ENCODE measurements around the gene HRAS. TPM values are rescaled to one million over a fixed set of nuclear protein-coding genes. Genes with fewer than 3 reads are reported as not detected.
A peak's percentile ranks its signal among the peaks of the same experiment; 100 is the strongest.

HRAS gene
- total and polyA plus RNA-seq, 4 donors: 20.5 to 133 (median 69.7) TPM

- Histone ChIP-seq H3K36me3 (ENCODE audit: control insufficient read depth in 4 of 4, insufficient read depth in 4 of 4, low read length in 4 of 4) (peaks cover 6 to 77% (median 39%) of the 10 kb centered on the region in 4 donors), H3K9ac (ENCODE audit: insufficient read depth in 1 of 2, low read length in 2 of 2) (no peak overlapping the region), H3K27ac (ENCODE audit: low read depth in 1 of 2, low read length in 1 of 2) (no peak overlapping the region), H3K4me1 (ENCODE audit: control insufficient read depth in 5 of 5, insufficient read depth in 5 of 5, low read length in 5 of 5) (peaks cover 0 to 6% (median 0%) of the 10 kb centered on the region in 5 donors), H3K4me3 (no peak overlapping the region), H3K27me3 (ENCODE audit: control insufficient read depth in 3 of 3, insufficient read depth in 3 of 3, low read length in 2 of 3) (no peaks in the 10 kb centered on the region), H3K9me3 (ENCODE audit: control insufficient read depth in 4 of 4, insufficient read depth in 3 of 4, low read length in 3 of 4) (no peaks in the 10 kb centered on the region)
- TF ChIP-seq CTCF (IDR thresholded peaks at IDR 0.05; ENCODE audit: control extremely low read depth, extremely low read depth): no peak
- no peak for ATAC-seq (ENCODE audit: insufficient read depth, low FRiP score)
- WGBS, 2 donors: 95 to 97% methylated on average over 39 of the region's 39 CpGs
- DNase-seq: no peak
Measured at GRCh38 chr11:498297-499181, 36.8 kb downstream of the HRAS start.

GRCh38 chr11:497565-498296, 37.6 kb downstream of the HRAS start:
- TF ChIP-seq CTCF (IDR thresholded peaks at IDR 0.05; ENCODE audit: control extremely low read depth, extremely low read depth): no peak
- Histone ChIP-seq H3K4me3 (no peak overlapping the region), H3K27ac (ENCODE audit: low read depth in 1 of 2, low read length in 1 of 2) (no peak overlapping the region), H3K4me1 (ENCODE audit: control insufficient read depth in 5 of 5, insufficient read depth in 5 of 5, low read length in 5 of 5) (peaks cover 0 to 3% (median 0%) of the 10 kb centered on the region in 5 donors), H3K36me3 (ENCODE audit: control insufficient read depth in 4 of 4, insufficient read depth in 4 of 4, low read length in 4 of 4) (peaks cover 6 to 82% (median 40%) of the 10 kb centered on the region in 4 donors), H3K27me3 (ENCODE audit: control insufficient read depth in 3 of 3, insufficient read depth in 3 of 3, low read length in 2 of 3) (no peaks in the 10 kb centered on the region), H3K9me3 (ENCODE audit: control insufficient read depth in 4 of 4, insufficient read depth in 3 of 4, low read length in 3 of 4) (no peaks in the 10 kb centered on the region), H3K9ac (ENCODE audit: insufficient read depth in 1 of 2, low read length in 2 of 2) (no peak overlapping the region)
- WGBS, 2 donors: 97 to 98% methylated on average over 31 of the region's 31 CpGs
- ATAC-seq (ENCODE audit: insufficient read depth, low FRiP score): no peak
- DNase-seq: peak in 1 of 3 donors; percentile 11

- no peak overlapping the region for H3K27ac ChIP-seq (ENCODE audit: low read depth in 1 of 2, low read length in 1 of 2)
- no peak for TF ChIP-seq CTCF (IDR thresholded peaks at IDR 0.05; ENCODE audit: control extremely low read depth, extremely low read depth)
- peaks cover 6 to 77% (median 40%) of the 10 kb centered on the region in 4 donors for H3K36me3 ChIP-seq (ENCODE audit: control insufficient read depth in 4 of 4, insufficient read depth in 4 of 4, low read length in 4 of 4)
- H3K4me3 ChIP-seq: no peak overlapping the region
- WGBS, 2 donors: 94 to 96% methylated on average over 34 of the region's 34 CpGs
- ATAC-seq (ENCODE audit: insufficient read depth, low FRiP score) (no peak), DNase-seq (peak in 1 of 3 donors; percentile 6)
- no peaks in the 10 kb centered on the region for H3K9me3 ChIP-seq (ENCODE audit: control insufficient read depth in 4 of 4, insufficient read depth in 3 of 4, low read length in 3 of 4)
- no peaks in the 10 kb centered on the region for H3K4me1 ChIP-seq (ENCODE audit: control insufficient read depth in 5 of 5, insufficient read depth in 5 of 5, low read length in 5 of 5)
- no peaks in the 10 kb centered on the region for H3K27me3 ChIP-seq (ENCODE audit: control insufficient read depth in 3 of 3, insufficient read depth in 3 of 3, low read length in 2 of 3)
- H3K9ac ChIP-seq (ENCODE audit: insufficient read depth in 1 of 2, low read length in 2 of 2): no peak overlapping the region
Measured at GRCh38 chr11:496834-497564, 38.4 kb downstream of the HRAS start.

Data from lung (tissue), 12 donors.